Endothelial cell of umbilical vein (primary cell): ENCODE measurements around the gene ACOX1. TPM values are rescaled to one million over a fixed set of nuclear protein-coding genes. Genes with fewer than 3 reads are reported as not detected.

Experiments used
- BruUV-seq: library from RNA; stranded (reverse); fragments of 400-500 nt; replicated peaks from 2 replicates; lab custom pipeline; 2021; lab: Mats Ljungman, UMichigan
- CTCF ChIA-PET: fragments of 300-600, 350-600 bp; sonication (Branson Sonifier 250); formaldehyde crosslinking; loops from one replicate; lab custom pipeline; 2021; ENCODE audit warnings: antibody characterized with exemption, inconsistent platforms; lab: Charles Lee
- POLR2A ChIA-PET: fragments of 300-600, 350-600 bp; sonication (Branson Sonifier 250); formaldehyde crosslinking; loops from one replicate; lab custom pipeline; 2021; ENCODE audit warnings: antibody characterized with exemption, inconsistent platforms; lab: Charles Lee
- DNase-seq: peaks from one replicate; pipeline ENCODE4 v3.0.0-alpha.2; 2011; ENCODE audit warnings: low read depth, low spot score
- FAIRE-seq: peaks from 2 replicates; lab custom pipeline; 2011; peaks lifted over from hg19 to GRCh38; lab: Jason Lieb, UNC
- H2AFZ ChIP-seq: 2 replicates; pipeline ENCODE4 v1.6.0; 2012; ENCODE audit warnings: low read depth, low read length, control low read depth, inconsistent platforms
- H3K27ac ChIP-seq: 2 replicates; pipeline ENCODE4 v1.5.1; 2011; ENCODE audit warnings: low read depth, mild to moderate bottlenecking, control low read depth, low read length, moderate library complexity; ENCODE audit not compliant: insufficient read depth
- H3K27me3 ChIP-seq, 2 experiments: 2 replicates each; pipeline versions ENCODE4 v1.6.0 to v1.6.1; 2011; ENCODE audit warnings: low read length in 2 of 2, mixed read lengths in 1 of 2; ENCODE audit not compliant: control insufficient read depth in 2 of 2, insufficient read depth in 2 of 2
- H3K36me3 ChIP-seq, 2 experiments: 2 replicates in 1 of 2; 3 replicates in 1 of 2; pipeline ENCODE4 v1.5.1; 2011; ENCODE audit warnings: low read length in 2 of 2, mild to moderate bottlenecking in 1 of 2, moderate library complexity in 1 of 2; ENCODE audit not compliant: control insufficient read depth in 2 of 2, insufficient read depth in 2 of 2; ENCODE audit errors: extremely low read depth in 1 of 2
- H3K4me1 ChIP-seq: 3 replicates; pipeline ENCODE4 v1.5.1; 2011; ENCODE audit warnings: mild to moderate bottlenecking, low read length; ENCODE audit not compliant: control insufficient read depth, insufficient read depth; ENCODE audit errors: extremely low read depth
- H3K4me2 ChIP-seq: 2 replicates; pipeline ENCODE4 v1.6.1; 2011; ENCODE audit warnings: low read length, control low read depth, mixed read lengths; ENCODE audit not compliant: insufficient read depth
- H3K4me3 ChIP-seq, 3 experiments: fragments of 200-600 bp in 1 of 3; sonication (generic), shearing (Covaris generic) in 1 of 3; replicated peaks in 1 of 3; 2 replicates each; pipeline ENCODE4 v1.5.1; 2011 to 2016; ENCODE audit warnings: control low read depth in 3 of 3, low read length in 3 of 3, mild to moderate bottlenecking in 2 of 3, inconsistent platforms in 1 of 3, low read depth in 1 of 3, moderate library complexity in 1 of 3; ENCODE audit not compliant: insufficient read depth in 1 of 3
- H3K79me2 ChIP-seq: 2 replicates; pipeline ENCODE4 v1.6.0; 2012; ENCODE audit warnings: low read length, inconsistent platforms; ENCODE audit not compliant: control insufficient read depth, insufficient read depth
- H3K9ac ChIP-seq: replicated peaks from 2 replicates; pipeline ENCODE3; 2011; ENCODE audit warnings: low read length, control low read depth; ENCODE audit not compliant: insufficient read depth; ENCODE audit errors: extremely low read depth
- H3K9me1 ChIP-seq: replicated peaks from 3 replicates; pipeline ENCODE4 v1.6.0; 2011; ENCODE audit warnings: mild to moderate bottlenecking, low read length; ENCODE audit not compliant: control insufficient read depth, insufficient read depth; ENCODE audit errors: extremely low read depth
- H3K9me3 ChIP-seq: replicated peaks from 2 replicates; pipeline ENCODE4 v1.5.1; 2012; ENCODE audit warnings: low read length, inconsistent platforms; ENCODE audit not compliant: control insufficient read depth, insufficient read depth
- H4K20me1 ChIP-seq: replicated peaks from 2 replicates; pipeline ENCODE3; 2011; ENCODE audit warnings: mild to moderate bottlenecking, low read length; ENCODE audit not compliant: control insufficient read depth, insufficient read depth; ENCODE audit errors: extremely low read depth
- CTCF ChIP-seq, 2 donors: IDR thresholded peaks; 1 replicate in 1 of 2; 2 replicates in 1 of 2; pipeline ENCODE4 v1.5.1; 2011; ENCODE audit warnings: low read length in 2 of 2, mild to moderate bottlenecking in 2 of 2, moderate library complexity in 2 of 2, control low read depth in 1 of 2, inconsistent platforms in 1 of 2, low read depth in 1 of 2; ENCODE audit not compliant: insufficient read depth in 1 of 2; ENCODE audit errors: extremely low read depth in 1 of 2
- EZH2 ChIP-seq: IDR thresholded peaks from 2 replicates; pipeline ENCODE4 v1.6.1; 2012; ENCODE audit warnings: borderline replicate concordance, low read depth, mild to moderate bottlenecking, moderate library complexity, low read length, inconsistent platforms; ENCODE audit not compliant: severe bottlenecking
- FOS ChIP-seq: IDR thresholded peaks from 2 replicates; pipeline ENCODE4 v1.6.1; 2011; ENCODE audit warnings: mild to moderate bottlenecking, low read length, moderate library complexity, borderline replicate concordance; ENCODE audit not compliant: insufficient read depth
- GATA2 ChIP-seq: IDR thresholded peaks from 2 replicates; pipeline ENCODE4 v1.7.0; 2011; ENCODE audit warnings: low read depth, mild to moderate bottlenecking, moderate library complexity, mixed read lengths, low read length; ENCODE audit not compliant: insufficient read length, insufficient read depth
- JUN ChIP-seq: IDR thresholded peaks from 2 replicates; pipeline ENCODE4 v1.6.1; 2011; ENCODE audit warnings: borderline replicate concordance, low read depth; ENCODE audit not compliant: insufficient read length, insufficient read depth
- MYC ChIP-seq: IDR thresholded peaks from one replicate; pipeline ENCODE4 v1.6.1; 2011; ENCODE audit warnings: mild to moderate bottlenecking, low read depth, low read length
- POLR2A ChIP-seq: IDR thresholded peaks from 2 replicates; pipeline ENCODE4 v1.6.1; 2012; ENCODE audit warnings: low read depth, mild to moderate bottlenecking, control low read depth, low read length
- POLR2AphosphoS5 ChIP-seq: IDR thresholded peaks from 2 replicates; pipeline ENCODE4 v1.6.1; 2012; ENCODE audit warnings: low read depth, mild to moderate bottlenecking, control low read depth, low read length, moderate library complexity; ENCODE audit not compliant: insufficient read depth
- dilution Hi-C: fragments of 300-500 bp; cut with MboI; formaldehyde crosslinking; loops from one replicate; pipeline ENCODE4 v1.15.0; 2019; ENCODE audit warnings: low sequenced_read_pairs; ENCODE audit not compliant: extremely low pct_ligation_motif_present
- intact Hi-C: fragments of 100-400 bp; cut with micrococcal nuclease; formaldehyde crosslinking; loops from one replicate; pipeline ENCODE4 v1.10.0; 2022
- polyA plus RNA-seq, 4 experiments: library from polyadenylated mRNA; depleted of rRNA in 3 of 4; stranded (reverse) in 3 of 4; unstranded in 1 of 4; fragments of >200 nt; gene quantifications; 2 replicates each; pipeline versions ENCODE4 v1.2.1 to v1.2.3, GENCODE V29; 2011 to 2012; ENCODE audit warnings: missing spikeins in 1 of 4
- total RNA-seq: library from RNA; stranded (reverse); gene quantifications from 2 replicates; pipeline ENCODE4 v1.2.3, GENCODE V29; 2021
- TF ChIP-seq, protein P1 (sequence below): IDR thresholded peaks from 2 replicates; pipeline ENCODE4 v1.6.1; 2011; ENCODE audit not compliant: insufficient read depth, insufficient read length

Gene ACOX1
- total and polyA plus RNA-seq, 2 donors (not counting 3 experiments of a cell fraction or from before 2014, with no cell fraction given): 17.9 to 45.1 TPM

DNA sequence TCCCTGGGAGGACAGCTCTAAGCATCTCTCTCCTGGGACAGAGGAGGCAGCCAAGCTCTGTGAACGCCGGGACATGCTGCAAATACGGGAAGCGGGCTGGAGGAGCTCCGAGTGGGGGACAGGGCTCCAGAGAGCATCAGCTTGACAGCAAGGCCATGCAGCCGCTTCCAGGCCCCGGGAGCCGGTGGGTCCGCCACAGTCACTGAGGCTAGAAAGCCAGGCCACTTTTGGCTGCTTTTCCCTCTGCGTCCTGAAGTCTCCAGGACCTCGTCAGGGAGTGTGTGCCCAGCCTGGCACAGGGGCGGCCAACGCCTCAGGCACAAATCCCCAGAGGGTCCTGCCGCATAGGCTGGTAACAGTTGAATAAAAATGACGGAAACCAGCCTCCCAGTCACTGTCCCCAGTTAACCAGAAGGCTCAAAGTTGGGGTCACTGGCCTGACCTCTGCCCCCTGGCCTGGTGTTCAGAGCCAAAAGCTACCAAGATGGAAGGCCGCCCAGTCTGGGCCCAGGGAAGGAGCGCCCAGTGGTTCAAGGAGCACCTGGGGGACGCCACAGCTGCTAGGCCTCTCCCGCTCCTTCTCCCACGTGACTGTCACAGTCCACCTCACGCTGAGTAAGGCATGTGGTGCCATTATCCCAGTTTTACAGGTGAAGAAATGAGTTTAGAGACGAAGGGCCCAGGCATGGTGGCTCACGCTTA lies 79.0 kb downstream of the ACOX1 start:
- Histone ChIP-seq H3K27ac (no peak overlapping the region), H2AFZ (no peak overlapping the region), H3K36me3 (peaks cover 7 to 28% of the 10 kb centered on the region in 2 experiments), H3K79me2 (peaks cover 19% of the 10 kb centered on the region), H3K9ac (no peak overlapping the region), H3K4me3 (no peak overlapping the region), H4K20me1 (no peaks in the 10 kb centered on the region), H3K9me1 (no peaks in the 10 kb centered on the region), H3K9me3 (no peaks in the 10 kb centered on the region), H3K4me1 (peaks cover 25% of the 10 kb centered on the region), H3K4me2 (no peak overlapping the region), H3K27me3 (no peaks in the 10 kb centered on the region)
- DNase-seq (no peak), FAIRE-seq (no peak)
- intact Hi-C loops (loop anchor here (5.0 kb wide), 1 partner anchor 123 kb away; a partner anchor contains a TSS), dilution Hi-C loops (no loop called here)
- CTCF ChIA-PET: interaction anchor here (0.9 kb wide), 1 partner anchor 39 kb away, joined by 3 read pairs; no protein-coding TSS in a partner anchor
- BruUV-seq: no TSS peak
- TF ChIP-seq EZH2 (no peak), JUN (no peak), FOS (no peak), GATA2 (no peak), MYC (no peak), POLR2AphosphoS5 (no peak), POLR2A (no peak), CTCF (IDR thresholded peaks at IDR 0.05; ENCODE audit: extremely low read depth in 1 of 2, insufficient read depth in 1 of 2, low read depth in 1 of 2, low read length in 2 of 2) (no peak)
- TF ChIP-seq, protein P1, sequence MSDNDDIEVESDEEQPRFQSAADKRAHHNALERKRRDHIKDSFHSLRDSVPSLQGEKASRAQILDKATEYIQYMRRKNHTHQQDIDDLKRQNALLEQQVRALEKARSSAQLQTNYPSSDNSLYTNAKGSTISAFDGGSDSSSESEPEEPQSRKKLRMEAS: no peak
- POLR2A ChIA-PET: no interaction called here
